ENCODE measurements around the gene ABCA2.
"Not testable (repeated sequence)": the region's sequence is repeated elsewhere in the genome, so short reads cannot be mapped to it uniquely, and the experiment has no call there.

Gene ABCA2

GRCh38 chr9:137062798-137063197 lies 34.8 kb upstream of the ABCA2 start:
- not testable (repeated sequence) for DNase-seq

- DNase-seq, result no peak
Measured at GRCh38 chr9:137062384-137062783, 34.3 kb upstream of the ABCA2 start.

GRCh38 chr9:137058521-137059234 lies 30.6 kb upstream of the ABCA2 start:
- peak; percentile 41 for DNase-seq

- DNase-seq, result no peak
Measured at GRCh38 chr9:137057545-137057944, 29.5 kb upstream of the ABCA2 start.

- DNase-seq, result no peak
Measured at GRCh38 chr9:137056739-137057415, 28.8 kb upstream of the ABCA2 start.

GRCh38 chr9:137055385-137056364 lies 27.6 kb upstream of the ABCA2 start:
- DNase-seq, result no peak

- no peak for DNase-seq
Measured at GRCh38 chr9:137054932-137055384, 26.9 kb upstream of the ABCA2 start.

- DNase-seq, result no peak
Measured at GRCh38 chr9:137053944-137054931, 26.2 kb upstream of the ABCA2 start, which contains the start of gene ENTPD2. Gene ENTPD2 (minus strand): TSS chr9:137054061. CDS start chr9:137053997, 64 bp downstream.

GRCh38 chr9:137052998-137053943 lies 25.2 kb upstream of the ABCA2 start:
- DNase-seq, result no peak

- DNase-seq, result no peak
Measured at GRCh38 chr9:137052293-137052692, 24.3 kb upstream of the ABCA2 start.

GRCh38 chr9:137051145-137051724 lies 23.2 kb upstream of the ABCA2 start:
- no peak for DNase-seq

- DNase-seq, result no peak
Measured at GRCh38 chr9:137050570-137050969, 22.5 kb upstream of the ABCA2 start.

GRCh38 chr9:137049544-137050449 lies 21.8 kb upstream of the ABCA2 start:
- peak; percentile 37 for DNase-seq

- DNase-seq, result no peak
Measured at GRCh38 chr9:137048655-137049543, 20.9 kb upstream of the ABCA2 start.

GRCh38 chr9:137046088-137046787 lies 18.2 kb upstream of the ABCA2 start, which contains the start of gene NPDC1:
Gene NPDC1 (minus strand): TSS chr9:137046177. CDS start chr9:137045989, 188 bp downstream.
- DNase-seq, result peak; percentile 53

- no peak for DNase-seq
Measured at GRCh38 chr9:137045294-137046087, 17.5 kb upstream of the ABCA2 start.

Measured in SHP77 treated with DMSO at 0.1 percent for 48 hours (cell line).